CD4-positive, alpha-beta T cell treated with Interleukin-15 for 4 hours (primary cell): ENCODE results near the gene AKR7A2.
"Not testable (repeated sequence)": the region's sequence is repeated elsewhere in the genome, so short reads cannot be mapped to it uniquely, and the experiment has no call there.

ENCODE experiments used
- DNase-seq: peaks from one replicate; pipeline ENCODE4 v3.0.0-alpha.2; 2020; ENCODE audit warnings: low spot score

Gene AKR7A2

DNA sequence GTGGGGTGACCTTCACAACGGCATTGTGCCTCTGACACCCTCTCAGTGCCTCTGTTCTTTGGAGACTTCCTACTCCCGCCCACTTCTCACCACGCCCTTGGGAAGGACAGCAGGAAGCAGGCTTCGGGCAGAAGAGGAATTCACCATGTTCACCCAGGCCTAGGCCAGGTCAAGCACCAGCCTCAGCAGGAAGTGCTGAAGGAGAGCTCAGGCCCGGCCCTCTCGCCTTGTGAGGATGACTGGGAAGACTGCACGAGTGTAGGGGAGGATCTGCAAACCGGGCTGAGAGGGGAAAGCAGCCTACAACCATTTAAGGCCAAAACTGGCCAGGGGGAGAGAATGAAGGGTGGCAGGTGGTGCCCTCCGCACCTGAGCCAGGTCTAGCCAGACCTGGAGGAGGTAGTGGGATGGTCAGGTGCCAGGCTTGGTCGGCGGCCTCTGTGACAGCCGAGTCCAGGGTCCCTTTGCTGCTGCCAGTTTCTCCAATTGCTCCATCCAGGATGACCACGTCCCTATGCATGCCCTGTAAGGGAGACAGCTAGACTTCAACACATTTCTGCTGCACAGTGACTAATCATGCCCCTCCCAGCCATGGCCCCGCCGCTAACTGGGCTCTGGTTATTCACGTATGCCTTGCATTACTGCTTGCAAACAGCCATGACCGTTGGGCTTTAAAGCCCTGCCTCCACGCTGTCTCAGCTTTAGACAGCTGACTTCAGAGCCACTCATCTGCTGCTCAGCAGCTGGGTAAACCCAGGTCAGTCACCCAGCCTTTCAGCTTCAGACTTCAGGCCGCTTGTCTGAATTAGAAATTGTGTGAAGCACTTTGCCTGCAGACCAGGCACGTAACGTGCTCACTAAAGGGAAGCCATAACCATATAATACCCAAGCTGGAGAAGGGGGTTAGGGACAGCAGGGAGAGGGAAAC lies 51.5 kb downstream of the AKR7A2 start:
- no peak for DNase-seq

DNA sequence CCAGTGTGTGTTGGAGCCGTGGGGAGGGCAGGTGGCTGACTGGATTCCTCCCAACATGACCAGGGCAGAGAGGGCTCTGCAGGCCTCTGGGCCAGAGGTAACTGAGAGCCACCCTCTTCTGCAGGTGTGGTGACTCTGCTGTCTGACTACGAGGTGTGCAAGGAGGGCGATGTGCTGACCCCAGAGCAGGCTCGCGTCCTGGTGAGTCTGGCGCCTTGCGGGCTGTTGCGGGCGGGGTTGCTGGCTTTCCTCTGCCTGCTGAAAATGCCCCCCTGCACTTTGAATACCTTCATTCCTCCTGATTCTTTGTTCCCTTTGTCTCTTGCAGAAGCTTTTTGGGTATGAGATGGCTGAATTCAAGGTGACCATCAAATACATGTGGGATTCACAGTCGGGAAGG lies 53.6 kb downstream of the AKR7A2 start:
- DNase-seq = no peak

DNA sequence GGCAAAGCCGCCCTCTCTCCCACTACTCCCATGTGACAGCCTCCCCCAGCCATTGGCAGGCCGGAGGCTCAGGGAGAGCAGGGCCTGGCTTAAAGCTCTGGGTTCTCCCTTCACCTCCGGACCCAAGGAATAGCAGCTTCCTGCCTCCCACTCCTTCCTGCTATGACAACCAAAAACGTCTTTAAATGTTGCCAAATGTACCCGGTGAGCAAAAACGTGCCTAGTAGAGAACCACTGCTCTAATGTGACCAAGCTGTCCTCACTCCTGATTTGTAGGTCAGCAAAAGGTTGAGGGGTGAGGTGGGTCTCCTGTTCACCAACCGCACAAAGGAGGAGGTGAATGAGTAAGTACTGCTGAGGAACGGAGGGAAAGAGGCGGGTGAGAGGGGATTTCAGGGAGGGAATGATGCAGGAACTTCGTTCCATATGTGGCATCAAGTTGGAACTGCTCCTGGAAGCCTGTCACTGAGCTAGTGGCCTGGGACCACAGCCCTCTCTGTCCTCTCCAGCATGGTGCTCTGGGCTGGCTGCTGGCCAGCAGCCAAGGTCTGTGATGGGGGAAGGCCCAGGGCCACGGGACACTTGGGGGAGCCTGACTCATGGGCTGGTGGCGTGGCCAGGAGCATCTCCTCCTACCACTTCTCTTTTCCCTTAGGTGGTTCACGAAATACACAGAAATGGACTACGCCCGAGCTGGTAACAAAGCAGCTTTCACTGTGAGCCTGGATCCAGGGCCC lies 54.6 kb downstream of the AKR7A2 start:
- no peak for DNase-seq

DNA sequence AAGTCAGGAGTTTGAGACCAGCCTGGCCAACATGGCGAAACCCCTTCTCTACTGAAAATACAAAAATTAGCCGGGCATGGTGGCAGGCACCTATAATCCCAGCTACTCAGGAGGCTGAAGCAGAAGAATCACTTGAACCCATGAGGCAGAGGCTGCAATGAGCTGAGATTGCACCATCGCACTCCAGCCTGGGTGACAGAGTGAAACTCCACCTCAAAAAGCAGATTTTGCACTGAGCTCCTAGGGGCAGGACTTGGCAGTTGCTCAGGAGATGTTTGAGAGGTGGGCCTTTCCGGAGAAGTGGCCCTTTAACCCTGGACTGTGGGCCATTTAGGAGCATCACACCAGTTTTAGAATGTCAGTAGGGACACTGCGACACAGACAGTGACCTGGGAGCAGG lies 55.6 kb downstream of the AKR7A2 start:
- not testable (repeated sequence) for DNase-seq

DNA sequence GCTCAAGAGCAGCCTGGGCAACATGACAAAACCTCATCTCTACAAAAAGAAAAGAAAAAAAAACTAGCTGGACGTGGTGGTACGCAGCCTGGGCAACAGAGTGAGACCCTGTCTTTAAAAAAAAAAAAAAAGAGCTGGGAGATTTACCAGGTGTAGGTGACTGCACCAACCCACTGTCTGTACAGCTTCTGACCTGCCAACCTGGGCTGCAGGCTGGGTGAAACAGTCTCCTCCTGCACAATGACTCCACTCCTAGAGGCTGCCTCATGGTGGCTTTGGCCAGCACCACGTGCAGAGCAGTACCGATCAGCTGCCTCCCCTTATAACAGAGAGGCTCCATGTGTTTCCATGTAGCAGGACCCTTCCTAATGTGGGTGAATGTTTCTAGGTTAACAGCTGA lies 56.7 kb downstream of the AKR7A2 start:
- no peak for DNase-seq

DNA sequence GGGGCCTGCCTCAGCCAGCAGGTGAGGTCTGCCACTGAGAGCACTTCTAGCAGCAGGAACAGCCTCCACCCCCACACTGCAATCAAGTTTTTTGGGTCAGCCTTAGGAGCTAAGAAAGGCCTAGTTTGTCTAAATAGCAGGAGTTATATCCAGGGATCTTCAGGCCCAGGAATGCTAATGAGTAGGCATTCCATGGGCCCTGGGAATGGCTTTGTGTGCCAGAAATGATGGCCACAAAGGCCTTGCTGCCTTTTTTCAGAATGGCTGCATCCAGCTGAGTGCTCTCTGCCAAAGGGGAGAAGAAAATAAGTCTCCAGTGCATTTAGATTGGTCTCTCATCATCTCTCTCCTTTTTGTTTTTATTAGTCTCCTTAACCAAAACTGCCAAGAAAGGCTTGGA lies 57.5 kb downstream of the AKR7A2 start:
- no peak for DNase-seq
